GM18517 (cell line): Measurements from ENCODE around the gene RAP1GAP2.
"Not testable (repeated sequence)": the region's sequence is repeated elsewhere in the genome, so short reads cannot be mapped to it uniquely, and the experiment has no call there.

Experiments
- ATAC-seq: cut with Tn5 transposase; IDR thresholded peaks from one replicate; pipeline ENCODE4 v1.9.1; 2021; ENCODE audit warnings: mild to moderate bottlenecking, moderate library complexity; ENCODE audit not compliant: unreplicated experiment

RAP1GAP2 gene

DNA sequence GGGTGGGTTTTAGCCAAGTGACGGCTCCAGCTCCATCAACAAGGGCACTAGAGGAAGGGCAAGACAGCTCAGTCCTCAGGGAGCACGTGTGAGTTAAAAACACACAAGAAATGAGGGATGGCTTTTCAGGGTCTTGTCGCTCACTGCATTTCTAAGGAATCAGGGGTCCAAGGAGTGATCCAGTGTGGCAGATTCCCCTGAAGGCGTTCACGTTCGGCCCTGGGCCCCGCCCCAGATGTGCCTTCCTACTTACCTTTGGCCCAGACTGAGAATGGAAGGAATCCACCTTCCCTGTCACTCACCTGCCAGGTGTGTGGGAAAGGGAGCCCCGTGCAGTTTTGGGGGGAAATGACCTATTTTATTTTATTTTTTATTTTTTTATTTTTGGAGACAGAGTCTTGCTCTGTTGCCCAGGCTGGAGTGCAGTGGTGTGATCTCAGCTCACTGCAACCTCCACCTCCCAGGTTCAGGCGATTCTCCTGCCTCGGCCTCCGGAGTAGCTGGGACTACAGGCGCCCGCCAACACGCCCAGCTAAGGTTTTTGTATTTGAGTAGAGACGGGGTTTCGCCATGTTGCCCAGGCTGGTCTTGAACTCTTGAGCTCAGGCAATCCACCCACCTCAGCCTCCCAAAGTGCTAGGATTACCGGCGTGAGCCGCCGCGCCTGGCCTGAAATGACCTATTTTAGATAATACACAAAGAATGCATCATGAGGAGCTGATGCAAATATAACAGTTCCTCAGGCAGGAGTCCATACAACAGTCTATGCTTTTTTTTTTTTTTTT is 195.3 kb downstream of the RAP1GAP2 start:
- ATAC-seq: not testable (repeated sequence)

- no peak for ATAC-seq
Measured at GRCh38 chr17:2994441-2994840, 198.2 kb downstream of the RAP1GAP2 start.

DNA sequence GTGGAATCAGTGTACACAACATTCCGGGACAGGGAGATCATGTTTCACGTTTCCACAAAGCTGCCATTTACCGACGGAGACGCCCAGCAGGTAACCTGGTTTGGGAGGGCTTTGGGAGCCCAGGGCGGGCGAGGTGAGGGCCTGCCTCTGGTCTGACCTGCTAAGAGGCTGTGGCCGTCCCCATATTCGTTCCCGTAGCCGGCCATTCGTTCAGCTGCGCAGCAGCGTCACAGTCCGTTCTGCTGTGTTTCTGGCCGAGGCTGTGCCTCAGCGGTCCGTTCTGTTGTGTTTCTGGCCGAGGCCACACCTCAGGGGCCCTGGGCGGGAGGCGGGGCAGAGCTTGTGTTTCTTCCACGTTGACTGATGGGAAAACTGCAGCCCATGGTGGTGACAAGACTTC is 199.1 kb downstream of the RAP1GAP2 start:
- ATAC-seq: no peak

DNA sequence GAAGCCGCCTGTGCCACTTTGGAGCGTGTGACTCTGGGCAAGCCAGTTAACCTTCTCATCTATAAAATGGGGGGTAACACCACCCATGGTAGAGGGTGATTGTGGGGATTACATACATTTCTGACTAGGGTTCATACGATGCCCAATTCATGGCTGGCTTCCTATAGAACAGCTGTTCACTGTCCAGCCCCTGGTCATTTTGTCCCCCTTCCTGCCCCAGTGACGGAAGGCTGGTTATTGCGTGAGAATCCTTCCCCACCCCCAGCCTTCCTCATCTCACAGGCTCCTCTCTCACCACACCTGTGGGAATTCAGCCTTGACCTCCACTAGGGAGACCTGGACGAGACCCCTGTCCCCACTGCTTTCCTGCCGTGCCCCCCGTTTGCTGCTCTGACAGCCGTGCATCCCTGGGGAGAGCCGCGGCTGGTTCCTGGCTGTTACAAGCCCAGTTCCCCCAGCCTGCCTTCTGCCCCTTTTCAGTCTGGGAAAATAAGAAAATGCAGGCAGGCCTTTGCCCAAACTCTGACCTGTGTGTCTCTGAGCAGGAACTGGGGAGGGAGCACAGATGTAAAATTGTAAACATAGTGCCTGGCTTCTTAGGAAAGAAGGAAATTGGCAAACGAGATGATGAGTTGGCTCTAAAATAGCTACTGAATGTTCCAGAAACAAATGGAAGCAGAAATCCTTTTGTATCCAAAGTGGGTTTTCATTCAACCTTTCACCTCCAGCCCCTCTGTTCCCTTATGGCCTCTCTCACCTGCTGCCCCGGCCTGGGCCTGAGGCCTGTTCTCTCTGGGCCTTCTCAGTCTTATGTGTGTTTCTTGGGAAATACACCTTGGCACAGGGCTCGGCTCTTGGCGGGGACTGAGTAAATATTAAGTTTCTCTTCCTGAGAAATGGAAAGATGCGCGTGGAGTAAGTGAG is 199.9 kb downstream of the RAP1GAP2 start:
- no peak for ATAC-seq

DNA sequence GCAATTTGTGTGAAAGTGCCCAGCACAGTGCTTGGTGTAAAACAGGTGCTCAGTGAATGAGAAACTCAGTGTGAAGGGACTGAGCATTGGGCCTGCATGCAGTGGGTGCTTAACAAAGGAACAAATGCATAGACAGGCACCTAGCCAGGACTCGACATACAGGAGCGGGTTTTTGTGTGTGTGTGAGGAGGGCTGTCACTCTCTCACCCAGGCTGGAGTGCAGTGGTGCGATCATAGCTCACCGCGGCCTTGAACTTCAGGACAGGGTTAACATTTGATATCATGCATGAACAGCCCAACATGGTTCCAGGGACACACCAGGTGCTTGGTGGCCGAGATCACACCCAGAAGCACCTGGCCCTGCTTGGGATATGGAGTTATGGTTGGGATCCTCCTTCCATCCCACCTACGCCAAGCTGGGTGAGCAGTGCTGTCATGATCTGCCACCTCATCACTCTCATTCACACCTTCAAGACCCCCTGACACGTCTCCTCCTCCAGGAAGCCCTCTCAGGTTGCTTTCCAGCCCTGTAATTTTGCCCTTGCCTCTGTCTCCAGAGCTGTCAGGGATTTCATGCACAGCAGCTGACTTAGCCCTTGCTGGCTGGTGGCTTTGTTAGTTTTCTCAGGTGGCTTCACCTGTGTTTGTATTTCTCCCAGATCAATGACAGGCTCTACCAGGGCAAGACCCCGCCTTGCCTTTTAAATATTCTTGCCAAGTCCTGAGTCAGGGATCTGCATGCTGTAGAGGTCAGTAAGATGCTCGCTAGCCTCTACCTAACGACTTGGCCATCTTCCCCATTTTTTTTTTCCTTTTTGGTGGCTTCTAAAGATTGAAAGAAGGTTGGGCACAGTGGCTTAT is 200.8 kb downstream of the RAP1GAP2 start:
- ATAC-seq: no peak

GRCh38 chr17:2998469-2998901 is 202.2 kb downstream of the RAP1GAP2 start:
- ATAC-seq: not testable (repeated sequence)

GRCh38 chr17:3002538-3003295 is 206.5 kb downstream of the RAP1GAP2 start:
- peak; percentile 75 for ATAC-seq

DNA sequence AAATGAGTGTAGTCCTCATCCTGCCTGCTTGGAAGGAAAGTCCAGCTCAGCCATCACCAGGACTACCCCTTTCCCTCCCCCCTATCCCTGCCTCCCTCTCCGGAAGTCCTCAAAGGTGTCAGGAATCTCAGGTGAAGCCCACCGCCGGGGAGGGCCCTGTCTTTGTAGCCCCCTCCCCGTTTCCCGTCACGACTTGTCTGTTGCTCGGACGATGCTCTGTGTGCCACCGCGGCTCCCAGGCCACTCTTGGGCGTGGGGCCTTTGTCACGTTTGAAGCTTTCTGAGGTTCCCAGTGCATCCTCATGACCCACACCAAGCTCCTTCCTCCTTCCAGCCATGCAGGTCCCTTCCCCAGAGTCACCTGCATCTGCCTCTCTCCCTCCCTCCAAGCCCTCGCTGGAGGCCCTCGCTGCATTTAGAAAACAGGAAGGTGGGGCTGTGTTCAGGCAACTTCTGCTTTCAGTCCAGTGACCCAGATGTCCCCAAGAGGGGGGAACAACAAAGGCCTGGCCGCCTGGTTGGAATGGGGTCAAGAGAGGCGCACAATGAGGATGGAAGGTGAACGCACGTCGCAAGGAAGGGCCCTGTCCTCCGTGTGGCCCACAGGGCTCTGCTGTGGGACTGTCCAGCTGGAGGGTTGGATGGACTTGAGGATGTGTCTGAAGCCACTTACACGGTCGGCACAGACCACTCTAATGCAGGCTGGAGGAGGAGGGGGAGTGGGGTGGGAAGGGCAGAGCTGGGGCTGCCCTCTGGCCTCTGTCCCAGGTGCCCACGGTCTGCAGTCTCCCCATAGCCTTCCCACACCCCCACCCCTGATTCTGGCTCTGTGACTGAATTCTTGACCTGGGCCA is 207.3 kb downstream of the RAP1GAP2 start:
- peak; percentile 27 for ATAC-seq

GRCh38 chr17:3004150-3004801 is 208.0 kb downstream of the RAP1GAP2 start:
- no peak for ATAC-seq

- no peak for ATAC-seq
Measured at GRCh38 chr17:3004925-3005324, 208.7 kb downstream of the RAP1GAP2 start.

DNA sequence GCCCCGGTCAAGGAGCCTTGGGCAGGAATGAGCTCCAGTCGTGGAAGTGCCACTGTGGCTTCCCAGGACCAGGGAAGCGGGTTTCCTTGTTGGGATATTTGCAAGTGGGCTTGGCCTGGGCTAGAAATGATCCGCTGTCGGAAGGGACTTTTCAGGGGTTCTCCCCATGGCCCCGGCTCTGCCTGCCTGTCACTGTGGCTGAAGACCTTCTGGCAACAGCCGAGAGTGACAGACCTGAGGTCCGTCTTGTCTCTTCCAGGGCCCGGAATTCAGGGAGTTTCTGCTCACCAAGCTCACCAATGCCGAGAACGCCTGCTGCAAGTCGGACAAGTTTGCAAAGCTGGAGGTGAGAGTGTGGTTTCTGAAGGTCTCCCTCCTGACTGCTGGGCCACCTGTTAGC is 209.5 kb downstream of the RAP1GAP2 start:
- no peak for ATAC-seq

GRCh38 chr17:3006801-3007200 is 210.6 kb downstream of the RAP1GAP2 start:
- no peak for ATAC-seq

- ATAC-seq: no peak
Measured at GRCh38 chr17:3007651-3008121, 211.4 kb downstream of the RAP1GAP2 start.

DNA sequence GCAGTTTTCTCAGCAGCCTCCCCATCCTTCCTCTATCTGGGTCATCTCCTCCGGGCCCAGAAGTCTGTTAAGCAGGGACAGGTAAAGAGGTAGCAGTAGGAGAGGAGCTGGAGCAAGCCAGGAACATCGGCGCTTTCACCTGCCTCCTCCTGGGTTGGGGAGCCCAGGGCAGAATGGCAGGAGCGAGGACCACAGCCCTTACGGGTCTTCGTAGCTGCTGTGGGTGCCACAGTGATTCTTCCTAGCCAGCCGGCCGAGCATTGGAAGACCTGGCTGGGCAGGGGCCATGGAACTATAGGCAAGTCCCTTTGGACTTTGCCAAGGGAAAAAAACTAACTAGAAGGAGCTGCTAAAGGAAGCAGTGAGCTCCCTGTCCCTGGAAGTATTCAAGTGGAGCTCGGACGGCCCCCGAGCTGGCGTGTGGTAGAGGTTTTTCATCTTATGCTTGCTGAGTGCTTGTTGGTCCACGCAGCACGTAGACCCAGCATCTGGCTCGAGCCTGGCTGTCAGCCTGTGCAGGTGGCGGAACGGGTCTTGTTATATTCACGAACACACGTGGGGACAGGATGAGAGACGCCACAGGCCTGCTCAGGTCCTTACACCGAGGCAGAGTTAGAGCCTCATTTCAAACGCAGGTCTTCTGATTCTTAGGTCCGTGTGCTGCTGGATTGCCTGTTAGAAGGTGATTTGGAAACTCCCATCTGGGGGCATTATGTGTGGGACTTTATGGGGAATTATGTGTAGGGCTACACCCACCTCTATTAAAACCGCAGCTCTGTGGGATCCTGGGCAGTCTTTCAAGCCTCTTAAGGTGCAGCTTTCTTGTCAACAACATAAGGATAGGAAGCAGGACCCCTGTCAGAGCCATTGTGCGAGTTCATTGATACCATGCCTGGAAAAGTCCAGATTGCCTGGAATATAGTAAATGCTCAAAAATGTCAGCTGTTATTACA is 212.4 kb downstream of the RAP1GAP2 start:
- no peak for ATAC-seq

DNA sequence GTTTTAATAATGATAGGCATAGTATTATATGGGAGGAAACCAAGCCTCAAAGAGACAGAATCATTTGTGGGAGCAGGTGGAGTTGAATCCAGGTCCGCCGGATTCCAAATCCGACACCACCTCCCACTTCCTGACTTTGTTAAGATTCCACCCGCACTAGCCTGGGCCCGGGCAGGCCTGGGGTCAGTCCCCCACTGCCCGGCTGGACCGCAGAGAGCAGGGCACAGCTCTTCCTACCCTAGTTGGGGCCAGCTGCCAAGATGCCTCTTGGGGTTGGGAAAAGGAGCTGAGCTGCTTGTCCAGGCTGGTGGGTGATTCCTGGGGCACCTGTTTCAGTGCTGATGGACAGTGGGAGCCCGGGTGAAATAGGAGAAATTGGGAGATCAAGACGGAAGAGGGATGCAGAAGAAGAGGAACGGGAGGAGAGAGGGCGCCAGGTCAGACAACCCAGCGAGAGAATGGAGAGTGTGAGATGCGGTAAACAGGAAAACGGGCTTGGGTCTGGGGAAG is 213.2 kb downstream of the RAP1GAP2 start:
- ATAC-seq: no peak

DNA sequence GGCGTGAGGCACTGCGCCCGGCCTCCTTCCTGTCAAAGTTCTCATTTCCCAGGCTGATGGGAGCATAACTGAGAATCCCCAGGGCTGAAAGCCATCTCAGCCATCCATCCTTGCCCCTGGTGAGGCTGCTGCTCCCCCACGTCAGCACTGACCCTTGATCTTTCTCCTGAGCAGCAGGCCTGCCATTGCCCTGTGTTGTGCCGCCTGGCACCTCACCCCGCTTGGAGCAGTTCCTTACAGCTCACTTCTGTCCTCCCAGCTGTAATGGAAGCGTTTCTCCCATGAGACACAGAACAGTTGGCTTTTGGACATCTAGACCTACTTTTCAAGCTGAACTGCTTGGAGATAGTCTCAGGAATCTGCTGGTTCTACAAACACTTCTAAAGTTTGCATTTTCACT is 215.7 kb downstream of the RAP1GAP2 start:
- no peak for ATAC-seq

GRCh38 chr17:3012926-3013581 is 216.8 kb downstream of the RAP1GAP2 start:
- no peak for ATAC-seq
